Loucy (cell line): ENCODE measurements around the gene MTX3.

Source experiments
- H2AFZ ChIP-seq: fragments of 200-600 bp; sonication (generic); 2 replicates; pipeline ENCODE4 v1.6.0; 2016; ENCODE audit warnings: antibody characterized with exemption, mild to moderate bottlenecking, low read length, moderate library complexity
- H3F3A ChIP-seq: fragments of 200-600 bp; 2 replicates; pipeline ENCODE4 v1.6.0; 2016; ENCODE audit warnings: antibody characterized with exemption, low read depth, mild to moderate bottlenecking
- H3K27me3 ChIP-seq: fragments of 200-600 bp; sonication (generic); 2 replicates; pipeline ENCODE4 v1.6.1; 2014; ENCODE audit warnings: low read length, mild to moderate bottlenecking; ENCODE audit not compliant: insufficient read depth, poor library complexity, severe bottlenecking
- H3K36me3 ChIP-seq: fragments of 200-600 bp; sonication (generic); 2 replicates; pipeline ENCODE4 v1.6.1; 2016; ENCODE audit warnings: low read length; ENCODE audit not compliant: insufficient read depth
- H3K4me1 ChIP-seq: fragments of 200-600 bp; sonication (generic); 2 replicates; pipeline ENCODE4 v1.5.1; 2014; ENCODE audit warnings: low read length, mild to moderate bottlenecking; ENCODE audit not compliant: insufficient read depth, poor library complexity, severe bottlenecking
- H3K4me2 ChIP-seq: fragments of 200-600 bp; sonication (generic); 2 replicates; pipeline ENCODE4 v1.6.0; 2014; ENCODE audit warnings: antibody characterized with exemption, low read length, low read depth, mild to moderate bottlenecking; ENCODE audit not compliant: poor library complexity, severe bottlenecking
- H3K4me3 ChIP-seq: fragments of 200-600 bp; sonication (generic); 2 replicates; pipeline ENCODE4 v1.5.1; 2014; ENCODE audit warnings: low read length, mild to moderate bottlenecking, mixed read lengths; ENCODE audit not compliant: poor library complexity, severe bottlenecking
- H3K79me2 ChIP-seq: fragments of 200-600 bp; sonication (generic); 2 replicates; pipeline ENCODE4 v1.6.1; 2014; ENCODE audit warnings: low read length; ENCODE audit not compliant: insufficient read depth
- H3K9ac ChIP-seq: fragments of 200-600 bp; sonication (generic); 2 replicates; pipeline ENCODE4 v1.6.0; 2014; ENCODE audit warnings: mild to moderate bottlenecking, low read depth, low read length, moderate library complexity; ENCODE audit not compliant: poor library complexity, severe bottlenecking
- H3K9me2 ChIP-seq: fragments of 200-600 bp; sonication (generic); replicated peaks from 2 replicates; pipeline ENCODE4 v1.6.1; 2016; ENCODE audit warnings: low read depth, low read length, mixed read lengths
- H3K9me3 ChIP-seq: fragments of 200-600 bp; sonication (generic); 2 replicates; pipeline ENCODE4 v1.6.1; 2014; ENCODE audit warnings: mild to moderate bottlenecking, antibody characterized with exemption, low read length, low read depth; ENCODE audit not compliant: insufficient read depth
- H4K20me1 ChIP-seq: fragments of 200-600 bp; sonication (generic); 2 replicates; pipeline ENCODE4 v1.6.0; 2014; ENCODE audit warnings: antibody characterized with exemption, low read length, mild to moderate bottlenecking; ENCODE audit not compliant: insufficient read depth, poor library complexity, severe bottlenecking
- CTCF ChIP-seq: fragments of 200-600 bp; sonication (generic); conservative IDR thresholded peaks from 2 replicates; pipeline ENCODE4 v1.5.1; 2014; ENCODE audit warnings: mild to moderate bottlenecking, antibody characterized with exemption, low read length
- EZH2phosphoT487 ChIP-seq: fragments of 200-600 bp; IDR thresholded peaks from 2 replicates; pipeline ENCODE4 v1.6.1; 2018; ENCODE audit warnings: antibody characterized with exemption, mild to moderate bottlenecking, moderate library complexity, borderline replicate concordance

Gene MTX3

GRCh38 chr5:79974886-79975285 lies 16.2 kb downstream of the MTX3 start:
- no peak for TF ChIP-seq EZH2phosphoT487
- TF ChIP-seq CTCF, result no peak
- H3K36me3 ChIP-seq, result no peaks in the 10 kb centered on the region
- peaks cover 1% of the 10 kb centered on the region for H3K4me1 ChIP-seq
- H3K4me3 ChIP-seq, result no peak overlapping the region
- no peak overlapping the region for H3K4me2 ChIP-seq
- H3K27me3 ChIP-seq, result no peaks in the 10 kb centered on the region
- no peaks in the 10 kb centered on the region for H3K9me3 ChIP-seq
- no peaks in the 10 kb centered on the region for H3K79me2 ChIP-seq
- no peaks in the 10 kb centered on the region for H3K9me2 ChIP-seq
- H3F3A ChIP-seq, result peaks cover under 1% of the 10 kb centered on the region; the same call in 1 of the 2 replicates
- H3K9ac ChIP-seq, result no peak overlapping the region
- no peak overlapping the region for H2AFZ ChIP-seq
- H4K20me1 ChIP-seq, result no peaks in the 10 kb centered on the region

GRCh38 chr5:79973996-79974395 lies 17.1 kb downstream of the MTX3 start:
- Histone ChIP-seq H3K9ac (no peak overlapping the region), H2AFZ (no peak overlapping the region), H3K9me3 (no peaks in the 10 kb centered on the region), H3K79me2 (no peaks in the 10 kb centered on the region), H3K4me1 (no peaks in the 10 kb centered on the region), H4K20me1 (no peaks in the 10 kb centered on the region), H3K4me2 (no peak overlapping the region), H3K27me3 (no peaks in the 10 kb centered on the region), H3K9me2 (no peaks in the 10 kb centered on the region), H3K36me3 (no peaks in the 10 kb centered on the region), H3K4me3 (no peak overlapping the region), H3F3A (no peaks in the 10 kb centered on the region)
- no peak for TF ChIP-seq CTCF
- TF ChIP-seq EZH2phosphoT487, result no peak

- H3K4me3 ChIP-seq, result no peak overlapping the region
- no peaks in the 10 kb centered on the region for H3F3A ChIP-seq
- no peak overlapping the region for H3K4me2 ChIP-seq
- no peak for TF ChIP-seq CTCF
- TF ChIP-seq EZH2phosphoT487, result no peak
- no peaks in the 10 kb centered on the region for H3K27me3 ChIP-seq
- no peaks in the 10 kb centered on the region for H3K4me1 ChIP-seq
- no peak overlapping the region for H2AFZ ChIP-seq
- no peaks in the 10 kb centered on the region for H3K9me3 ChIP-seq
- no peaks in the 10 kb centered on the region for H3K79me2 ChIP-seq
- H3K9me2 ChIP-seq, result no peaks in the 10 kb centered on the region
- no peaks in the 10 kb centered on the region for H4K20me1 ChIP-seq
- no peak overlapping the region for H3K9ac ChIP-seq
- H3K36me3 ChIP-seq, result no peaks in the 10 kb centered on the region
Measured at GRCh38 chr5:79973511-79973910, 17.6 kb downstream of the MTX3 start.
